Measurements from ENCODE around the gene TUBGCP5. TPM values are rescaled to one million over a fixed set of nuclear protein-coding genes. Genes with fewer than 3 reads are reported as not detected.
"Not testable (repeated sequence)": the region's sequence is repeated elsewhere in the genome, so short reads cannot be mapped to it uniquely, and the experiment has no call there.

Gene TUBGCP5
- total RNA-seq, 2 donors from 2014 or later: 11.4 to 18.7 TPM

DNA sequence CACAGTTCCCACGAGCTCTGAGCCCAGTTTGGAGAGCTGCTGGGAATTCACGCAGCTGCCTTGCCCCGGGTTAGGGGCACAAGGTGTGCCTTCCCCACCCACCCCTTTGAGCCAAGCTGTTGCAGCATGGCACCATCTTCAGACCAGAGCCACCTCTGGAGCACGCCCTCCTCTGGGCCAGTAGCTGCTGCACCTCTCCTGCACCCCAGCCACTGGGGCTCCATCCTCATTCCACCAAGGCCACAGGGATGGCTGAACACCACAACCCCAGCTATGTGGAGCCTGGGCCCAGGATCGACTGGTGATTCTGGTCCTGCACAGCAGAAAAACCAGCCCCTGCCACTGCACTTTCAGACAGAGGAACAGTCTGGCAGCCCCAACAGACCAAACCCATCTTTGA, 25.7 kb downstream of the TUBGCP5 start:
- Mint-ChIP-seq H3K4me3 (no peak overlapping the region), H3K4me1 (peaks cover 3% of the 10 kb centered on the region), H3K36me3 (ENCODE audit: low read depth) (peaks cover 74% of the 10 kb centered on the region), H3K27me3 (no peaks in the 10 kb centered on the region), H3K27ac (no peak overlapping the region), H3K9me3 (no peaks in the 10 kb centered on the region)
- ATAC-seq (replicated peaks): no peak

DNA sequence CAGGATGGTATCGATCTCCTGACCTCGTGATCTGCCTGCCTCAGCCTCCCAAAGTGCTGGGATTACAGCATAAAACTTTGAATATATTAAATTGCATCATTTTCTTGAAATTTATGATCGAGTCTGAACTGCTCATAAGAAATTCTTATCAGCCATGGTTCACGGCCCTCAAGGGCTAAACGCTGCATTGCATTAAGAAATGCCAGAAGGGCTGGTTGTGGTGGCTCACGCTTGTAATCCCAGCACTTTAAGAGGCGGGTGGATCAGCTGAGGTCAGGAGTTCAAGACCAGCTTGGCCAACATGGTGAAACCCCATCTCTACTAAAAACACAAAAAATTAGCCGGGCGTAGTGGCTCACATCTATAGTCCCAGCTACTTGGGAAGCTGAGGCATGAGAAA, 26.8 kb downstream of the TUBGCP5 start:
- not testable (repeated sequence) for ATAC-seq (replicated peaks); H3K27ac Mint-ChIP-seq; H3K9me3 Mint-ChIP-seq; H3K4me1 Mint-ChIP-seq; H3K27me3 Mint-ChIP-seq; H3K4me3 Mint-ChIP-seq
- H3K36me3 Mint-ChIP-seq (ENCODE audit: low read depth): peaks cover 74% of the 10 kb centered on the region

DNA sequence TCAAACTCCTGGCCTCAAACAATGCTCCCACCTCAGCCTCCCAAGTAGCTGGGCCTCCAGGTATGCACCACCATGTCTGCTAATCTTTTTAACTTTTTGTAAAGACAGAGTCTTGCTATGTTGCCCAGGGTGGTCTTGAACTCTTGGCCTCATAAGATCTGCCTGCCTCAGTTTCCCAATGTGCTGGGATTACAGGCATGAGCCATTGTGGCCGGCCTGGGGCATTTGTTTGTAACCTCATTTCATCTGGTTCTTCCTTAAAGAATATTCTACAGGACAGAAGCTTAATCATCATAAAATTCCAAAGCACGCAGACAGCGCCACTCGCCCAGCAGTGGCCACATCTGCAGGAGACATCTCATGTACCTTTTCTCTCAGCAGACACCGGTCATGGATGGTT, 35.6 kb downstream of the TUBGCP5 start:
- Mint-ChIP-seq H3K27me3 (no peaks in the 10 kb centered on the region), H3K27ac (no peak overlapping the region), H3K9me3 (no peaks in the 10 kb centered on the region), H3K4me3 (no peak overlapping the region), H3K36me3 (ENCODE audit: low read depth) (peaks cover 90% of the 10 kb centered on the region), H3K4me1 (no peaks in the 10 kb centered on the region)
- ATAC-seq (replicated peaks): no peak

DNA sequence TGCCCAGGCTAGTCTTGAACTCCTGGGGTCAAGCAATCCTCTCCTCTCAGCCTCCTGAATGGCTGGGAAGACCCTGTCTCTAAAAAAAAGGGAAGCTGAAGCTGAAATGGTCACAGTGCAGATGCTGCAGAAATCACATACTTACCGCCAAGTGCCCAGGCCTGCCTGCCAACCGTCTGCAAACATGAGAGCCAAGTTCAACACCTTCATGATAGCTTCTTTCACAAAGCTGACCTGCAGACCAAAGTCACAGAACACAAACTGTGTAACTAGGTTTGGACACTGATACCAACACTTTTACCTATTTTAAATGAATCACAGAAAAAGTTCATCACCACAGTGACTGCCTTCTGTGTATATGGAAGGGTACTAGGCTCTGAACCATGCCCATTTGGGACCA, 36.4 kb downstream of the TUBGCP5 start:
- ATAC-seq (replicated peaks): no peak
- Mint-ChIP-seq H3K4me1 (no peaks in the 10 kb centered on the region), H3K4me3 (no peak overlapping the region), H3K27me3 (no peaks in the 10 kb centered on the region), H3K36me3 (ENCODE audit: low read depth) (peaks cover 89% of the 10 kb centered on the region), H3K9me3 (no peaks in the 10 kb centered on the region), H3K27ac (no peak overlapping the region)

DNA sequence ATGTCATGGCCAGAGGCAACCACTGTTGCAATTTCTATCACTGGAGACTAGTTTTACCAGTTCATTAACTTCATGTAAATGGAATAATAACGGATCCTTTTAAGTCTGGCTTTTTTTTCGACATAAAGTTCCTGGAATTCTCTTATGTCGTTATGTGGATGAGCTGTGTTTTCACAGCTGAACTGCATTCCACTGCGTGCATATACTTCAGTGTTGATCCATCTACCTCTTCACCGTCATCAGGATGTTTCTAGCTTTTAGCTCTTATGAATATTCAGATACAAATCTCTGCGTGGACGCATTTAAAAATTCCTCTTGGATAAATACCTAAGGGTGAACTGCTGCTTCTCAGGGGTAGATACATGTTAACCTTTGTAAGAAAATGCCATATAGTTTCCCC, 43.6 kb downstream of the TUBGCP5 start:
- Mint-ChIP-seq H3K9me3 (no peaks in the 10 kb centered on the region), H3K27me3 (no peaks in the 10 kb centered on the region), H3K4me3 (no peak overlapping the region), H3K36me3 (ENCODE audit: low read depth) (peaks cover 79% of the 10 kb centered on the region), H3K4me1 (no peaks in the 10 kb centered on the region), H3K27ac (no peak overlapping the region)
- ATAC-seq (replicated peaks): no peak

DNA sequence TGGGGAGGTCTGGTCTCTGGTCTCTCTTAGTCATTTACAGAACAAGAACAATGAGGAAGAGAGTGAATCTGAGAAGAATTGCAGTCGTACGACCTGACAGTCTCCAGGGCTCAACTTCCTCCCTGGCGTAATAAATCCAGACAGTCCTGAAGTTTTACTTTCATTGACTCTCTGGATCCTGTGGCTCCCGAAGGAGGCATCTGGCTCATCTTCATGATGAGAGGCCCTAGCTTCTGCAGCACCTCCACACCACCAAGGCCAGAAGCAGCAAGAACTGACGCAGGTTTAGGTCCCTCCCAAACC, 47.4 kb downstream of the TUBGCP5 start:
- ATAC-seq (replicated peaks): no peak
- H3K36me3 Mint-ChIP-seq (ENCODE audit: low read depth): peaks cover 49% of the 10 kb centered on the region
- H3K4me1 Mint-ChIP-seq: no peaks in the 10 kb centered on the region
- no peaks in the 10 kb centered on the region for H3K9me3 Mint-ChIP-seq
- H3K27me3 Mint-ChIP-seq: no peaks in the 10 kb centered on the region
- no peak overlapping the region for H3K4me3 Mint-ChIP-seq
- no peak overlapping the region for H3K27ac Mint-ChIP-seq

DNA sequence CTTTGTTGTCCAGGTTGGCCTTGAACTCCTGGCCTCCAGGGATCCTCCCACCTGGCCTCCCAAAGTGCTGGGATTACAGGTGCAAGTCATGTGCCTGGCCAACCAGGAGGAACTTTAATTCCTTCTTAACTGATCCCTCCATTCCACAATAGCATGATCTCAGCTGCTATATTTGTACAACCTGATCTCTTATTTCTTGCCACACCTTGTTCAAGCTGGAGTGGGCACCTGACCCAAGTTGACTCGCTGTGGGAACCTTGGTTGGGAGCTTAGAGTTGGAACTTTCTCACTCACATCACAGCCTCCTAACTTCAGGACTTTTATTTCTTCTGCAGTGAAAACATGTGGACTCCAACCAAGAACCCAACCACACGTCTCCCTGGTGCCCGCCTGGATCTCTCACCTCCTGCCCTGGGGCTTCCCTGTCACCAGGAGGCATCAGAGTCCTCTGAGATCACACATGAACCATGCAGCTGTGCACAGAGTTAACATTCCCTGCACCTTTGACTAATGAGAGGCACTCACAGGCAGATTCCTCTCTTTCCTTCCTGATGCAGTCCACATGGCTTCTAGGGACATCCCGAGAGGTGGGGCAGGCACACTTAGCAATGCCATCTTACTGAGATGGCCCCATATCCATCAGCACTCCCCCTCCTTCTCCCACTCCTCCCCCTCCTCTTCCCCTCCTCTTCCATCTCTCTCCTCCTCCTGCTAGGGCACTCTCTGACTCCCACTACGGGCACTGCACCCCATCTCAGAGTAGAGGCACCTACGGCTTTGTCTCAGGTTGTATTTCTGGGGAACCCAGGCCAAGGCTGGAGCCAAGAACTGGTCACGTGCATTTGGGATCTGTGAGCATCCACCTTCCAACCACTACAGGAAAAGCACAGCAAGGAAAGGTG, 49.5 kb downstream of the TUBGCP5 start:
- ATAC-seq (replicated peaks): no peak
- Mint-ChIP-seq H3K4me1 (no peaks in the 10 kb centered on the region), H3K4me3 (no peak overlapping the region), H3K27me3 (no peaks in the 10 kb centered on the region), H3K36me3 (ENCODE audit: low read depth) (peaks cover 27% of the 10 kb centered on the region), H3K9me3 (no peaks in the 10 kb centered on the region), H3K27ac (no peak overlapping the region)

DNA sequence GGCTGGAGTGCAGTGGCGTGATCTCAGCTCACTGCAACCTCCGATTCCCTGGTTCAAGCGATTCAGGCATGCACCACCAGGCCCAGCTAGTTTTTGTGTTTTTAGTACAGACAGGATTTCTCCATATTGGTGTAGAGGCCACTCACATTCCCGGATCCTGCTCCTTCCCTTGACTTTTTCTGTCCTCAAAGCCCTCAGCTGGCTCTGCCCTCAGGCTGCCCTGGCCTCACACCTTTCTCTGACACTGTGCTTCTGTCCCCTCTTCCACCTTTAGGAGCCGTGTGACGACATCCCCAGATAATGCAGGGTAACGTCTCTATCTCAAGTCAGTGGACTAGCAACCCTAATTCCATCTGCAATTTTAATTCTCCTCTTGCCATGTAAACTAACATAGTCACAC, 50.6 kb downstream of the TUBGCP5 start:
- Mint-ChIP-seq H3K4me1 (no peaks in the 10 kb centered on the region), H3K4me3 (no peak overlapping the region), H3K36me3 (ENCODE audit: low read depth) (peaks cover 17% of the 10 kb centered on the region), H3K9me3 (no peaks in the 10 kb centered on the region), H3K27ac (no peak overlapping the region), H3K27me3 (no peaks in the 10 kb centered on the region)
- no peak for ATAC-seq (replicated peaks)

DNA sequence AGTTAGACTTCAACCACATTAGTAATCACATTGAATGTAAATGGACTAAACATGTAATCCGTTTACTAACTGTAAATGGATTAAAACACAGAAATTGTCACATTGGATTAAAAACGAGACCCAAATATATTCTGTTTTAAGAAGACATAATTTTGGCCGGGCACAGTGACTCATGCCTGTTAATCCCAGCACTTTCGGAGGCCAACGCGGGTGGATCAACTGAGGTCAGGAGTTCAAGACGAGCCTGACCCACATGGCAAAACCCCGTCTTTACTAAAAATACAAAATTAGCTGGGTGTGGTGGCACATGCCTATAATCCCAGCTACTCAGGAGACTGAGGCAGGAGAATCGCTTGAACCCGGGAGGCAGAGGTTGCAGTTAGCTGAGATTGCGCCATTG, 57.4 kb downstream of the TUBGCP5 start:
- H3K27me3 Mint-ChIP-seq; H3K27ac Mint-ChIP-seq; ATAC-seq (replicated peaks); H3K9me3 Mint-ChIP-seq; H3K36me3 Mint-ChIP-seq (ENCODE audit: low read depth); H3K4me3 Mint-ChIP-seq: not testable (repeated sequence)
- peaks cover 10% of the 10 kb centered on the region for H3K4me1 Mint-ChIP-seq

DNA sequence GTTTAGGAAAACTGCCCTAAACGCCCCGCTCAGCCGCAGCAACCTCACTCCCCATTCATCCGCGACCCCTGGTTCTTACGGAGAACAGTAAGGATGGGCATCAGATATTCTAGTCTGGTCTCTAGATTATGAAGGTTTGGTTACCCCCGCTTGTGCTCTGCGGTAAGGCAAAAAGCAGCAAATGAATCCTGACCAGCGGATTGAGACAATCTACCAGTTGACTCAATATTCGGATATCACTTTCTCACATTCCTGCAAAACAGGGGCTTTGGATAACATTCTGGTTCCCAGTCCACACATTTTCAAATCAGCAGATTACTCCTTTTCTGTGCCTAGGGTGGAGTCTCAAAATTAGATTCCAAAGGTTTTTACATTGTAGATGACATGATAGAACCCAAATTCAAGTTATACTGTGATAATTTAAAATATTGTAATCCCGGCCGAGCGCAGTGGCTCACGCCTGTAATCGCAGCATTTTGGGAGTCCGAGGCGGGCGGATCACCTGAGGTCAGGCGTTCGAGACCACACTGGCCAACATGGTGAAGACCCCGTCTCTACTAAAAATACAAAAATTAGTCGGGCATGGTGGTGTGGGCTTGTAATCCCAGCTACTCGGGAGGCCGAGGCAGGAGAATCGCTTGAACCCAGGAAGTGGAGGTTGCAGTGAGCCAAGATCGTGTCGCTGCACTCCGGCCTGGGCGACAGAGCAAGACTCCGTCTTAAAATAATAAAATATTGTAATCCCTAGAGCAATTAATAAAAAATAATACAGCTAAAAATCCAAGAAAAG, 58.1 kb downstream of the TUBGCP5 start:
- peaks cover 5% of the 10 kb centered on the region for H3K27me3 Mint-ChIP-seq

DNA sequence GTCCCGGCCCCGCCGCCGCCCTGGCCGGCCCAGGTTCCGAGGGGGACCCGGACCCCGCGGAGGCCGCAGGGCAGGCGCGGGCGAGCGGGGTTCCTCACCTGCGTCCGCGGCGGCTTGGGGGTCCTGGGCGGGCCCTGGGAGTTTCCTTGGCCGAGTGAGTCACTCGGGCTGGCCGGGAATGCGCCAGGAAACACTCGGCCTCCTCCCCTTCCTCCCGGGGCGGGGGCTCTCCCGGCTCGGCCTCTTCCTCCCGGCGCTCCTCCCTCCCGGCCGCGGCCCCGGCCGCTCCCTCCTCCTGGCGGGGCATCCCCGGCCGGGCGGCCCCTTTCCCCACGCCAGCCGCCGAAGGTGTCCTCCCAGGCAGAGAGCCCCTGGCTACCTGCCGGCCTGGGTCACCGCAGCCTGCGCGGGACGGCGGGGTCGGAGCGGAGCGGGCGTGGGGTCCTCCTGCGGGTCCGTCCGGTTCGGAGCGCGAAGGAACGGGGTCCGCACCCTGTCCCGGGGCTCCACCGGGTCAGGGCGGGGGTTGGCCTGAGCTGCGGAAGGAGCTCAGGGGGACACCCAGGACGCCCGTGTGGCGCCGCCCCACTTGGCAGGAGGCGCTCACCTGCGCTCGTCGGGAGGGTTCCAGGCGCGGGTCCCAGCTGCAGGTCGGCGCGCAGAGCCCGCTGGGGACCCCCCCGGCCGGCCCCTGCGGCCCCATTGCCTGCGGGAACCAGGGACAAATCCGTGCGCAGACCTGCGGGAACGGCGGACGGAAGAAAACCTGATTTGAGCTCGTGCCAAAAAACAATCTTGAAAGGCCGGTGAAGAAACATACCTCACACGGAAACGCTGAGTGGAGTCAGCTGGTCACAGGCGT, 58.9 kb downstream of the TUBGCP5 start, which contains the start of gene CYFIP1:
Gene CYFIP1 (minus strand): TSS at position 180 of the 862 bp plus-strand sequence. CDS start 33,083 bp downstream, outside the sequence.
- H3K4me3 Mint-ChIP-seq: peak within 1 kb of the TSS; percentile 94
- peak; percentile 82 for ATAC-seq (replicated peaks)
- peaks cover 5% of the 10 kb centered on the region for H3K27me3 Mint-ChIP-seq
- H3K4me1 Mint-ChIP-seq: peaks cover 10% of the 10 kb centered on the region
- peaks cover 5% of the 10 kb centered on the region for H3K36me3 Mint-ChIP-seq (ENCODE audit: low read depth)
- no peaks in the 10 kb centered on the region for H3K9me3 Mint-ChIP-seq
- peak within 1 kb of the TSS; percentile 68 for H3K27ac Mint-ChIP-seq

More for the DNA sequence above, 58.1 kb downstream of the TUBGCP5 start:
- H3K27ac Mint-ChIP-seq: no peak overlapping the region
- peaks cover 5% of the 10 kb centered on the region for H3K36me3 Mint-ChIP-seq (ENCODE audit: low read depth)
- H3K4me1 Mint-ChIP-seq: peaks cover 10% of the 10 kb centered on the region
- H3K4me3 Mint-ChIP-seq: peak overlapping the region; percentile 67
- no peak for ATAC-seq (replicated peaks)
- H3K9me3 Mint-ChIP-seq: no peaks in the 10 kb centered on the region

DNA sequence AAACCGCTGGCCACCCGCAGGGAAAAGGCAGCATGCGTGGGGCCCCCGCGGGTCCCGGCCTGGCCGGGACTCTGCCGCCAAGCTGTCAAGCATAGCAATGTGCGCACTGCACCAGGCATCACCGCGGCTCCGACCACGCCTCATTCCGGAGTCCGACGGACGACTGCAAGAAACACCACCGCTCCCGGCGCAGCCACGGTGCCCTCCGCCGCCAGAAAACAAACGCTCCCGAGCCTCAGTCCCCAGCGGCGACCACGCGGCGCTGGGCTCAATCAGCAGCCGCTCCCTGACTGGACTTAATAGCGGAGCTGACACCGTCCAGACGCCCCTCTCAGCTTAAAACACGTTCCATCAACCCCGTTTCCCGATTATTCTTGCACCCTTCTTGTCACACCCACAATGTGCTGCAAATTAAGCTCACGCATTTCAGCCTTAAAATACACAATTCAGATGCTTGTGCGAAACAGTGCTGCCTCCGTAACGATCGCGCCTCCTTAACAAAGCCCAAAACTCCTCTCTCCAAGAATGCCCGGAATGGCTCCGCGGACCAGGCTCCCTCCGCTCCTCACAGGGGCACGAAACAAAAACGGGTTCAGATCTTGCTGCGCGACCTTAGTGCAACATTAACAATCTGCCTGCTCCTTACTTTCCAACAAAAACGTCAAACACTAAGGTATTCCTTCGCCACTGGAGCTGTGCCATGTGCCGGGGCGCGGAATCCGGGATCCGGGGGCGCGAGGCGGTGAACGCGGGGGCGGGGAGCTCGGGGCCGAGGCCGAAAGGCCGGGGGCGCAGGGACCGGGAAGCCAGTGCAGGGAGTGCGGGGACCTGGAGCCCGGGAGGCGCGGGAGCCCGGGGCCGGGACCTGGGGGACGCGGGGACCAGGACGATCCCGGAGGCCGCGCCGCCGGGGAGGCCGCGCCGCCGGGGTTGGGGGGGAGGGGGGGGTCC, 59.9 kb downstream of the TUBGCP5 start:
- H3K4me3 Mint-ChIP-seq: peak overlapping the region; percentile 94
- peaks cover 5% of the 10 kb centered on the region for H3K36me3 Mint-ChIP-seq (ENCODE audit: low read depth)

DNA sequence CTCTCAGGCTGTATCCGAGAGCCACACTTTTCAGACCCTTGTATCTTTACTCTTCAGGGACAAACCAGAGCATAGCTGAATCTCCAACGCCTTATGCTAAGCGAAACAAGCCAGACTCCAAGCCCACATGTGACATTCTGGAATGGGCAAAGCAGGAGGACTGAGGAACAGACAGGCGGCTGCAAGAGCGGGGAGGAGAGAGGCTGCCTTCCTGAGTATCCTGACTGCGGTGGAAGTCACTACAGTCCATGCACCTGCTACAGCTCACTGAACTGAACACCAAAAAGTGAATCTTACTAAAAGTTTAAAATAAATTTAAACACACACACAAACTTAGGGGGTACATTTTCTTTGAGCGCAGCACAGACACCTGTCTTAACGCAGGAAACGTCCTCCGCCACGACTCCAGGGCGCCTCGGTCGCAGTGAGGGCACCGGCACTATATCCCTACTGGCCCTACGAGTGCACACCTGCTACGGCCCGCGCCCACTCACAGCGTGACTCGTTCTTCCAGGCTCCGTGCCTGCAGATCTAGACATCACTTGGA, 60.6 kb downstream of the TUBGCP5 start:
- Mint-ChIP-seq H3K9me3 (no peaks in the 10 kb centered on the region), H3K27me3 (peaks cover 5% of the 10 kb centered on the region), H3K4me3 (peak overlapping the region; percentile 94), H3K27ac (peak overlapping the region; percentile 68), H3K4me1 (peaks cover 18% of the 10 kb centered on the region), H3K36me3 (ENCODE audit: low read depth) (peaks cover 5% of the 10 kb centered on the region)
- ATAC-seq (replicated peaks): peak; percentile 44

More for the DNA sequence above, 59.9 kb downstream of the TUBGCP5 start:
- ATAC-seq (replicated peaks): peak; percentile 66
- peaks cover 15% of the 10 kb centered on the region for H3K4me1 Mint-ChIP-seq
- no peaks in the 10 kb centered on the region for H3K9me3 Mint-ChIP-seq
- peaks cover 5% of the 10 kb centered on the region for H3K27me3 Mint-ChIP-seq
- H3K27ac Mint-ChIP-seq: peak overlapping the region; percentile 68

Measured in activated T-helper 17 cell treated with anti-CD3 and anti-CD28 coated beads, Interleukin-2, amount 50 U/mL, for 72 hours (primary cell).